Fibroblast of skin of left biceps (primary cell): ENCODE measurements around the gene GRAMD1B.
"Not testable (repeated sequence)": the region's sequence is repeated elsewhere in the genome, so short reads cannot be mapped to it uniquely, and the experiment has no call there.

Experiments used
- DNase-seq, 2 experiments: peaks; one replicate each; pipeline ENCODE4 v3.0.0-alpha.2; 2013; ENCODE audit warnings: low read depth in 2 of 2

Gene GRAMD1B

GRCh38 chr11:123640677-123641494, 210.8 kb downstream of the GRAMD1B start:
- DNase-seq, result no peak

GRCh38 chr11:123641495-123641840, 211.4 kb downstream of the GRAMD1B start:
- DNase-seq, result no peak

GRCh38 chr11:123642435-123642834, 212.4 kb downstream of the GRAMD1B start:
- DNase-seq, result no peak

- no peak for DNase-seq
Observed at GRCh38 chr11:123645286-123645975, 215.4 kb downstream of the GRAMD1B start.

- no peak for DNase-seq
Observed at GRCh38 chr11:123650901-123651300, 220.8 kb downstream of the GRAMD1B start.

- DNase-seq, result no peak
Observed at GRCh38 chr11:123652599-123652998, 222.5 kb downstream of the GRAMD1B start.

- no peak for DNase-seq
Observed at GRCh38 chr11:123653483-123653826, 223.4 kb downstream of the GRAMD1B start.

- no peak for DNase-seq
Observed at GRCh38 chr11:123653827-123654565, 223.9 kb downstream of the GRAMD1B start.

GRCh38 chr11:123654566-123655081, 224.6 kb downstream of the GRAMD1B start, which contains the start of gene SCN3B:
TSS of gene SCN3B (minus strand) at chr11:123654624. CDS start at chr11:123653801, 823 bp downstream.
- peak in 1 of 2 experiments; percentile 9 for DNase-seq

GRCh38 chr11:123659311-123659710, 229.2 kb downstream of the GRAMD1B start:
- no peak for DNase-seq

GRCh38 chr11:123659965-123660364, 229.9 kb downstream of the GRAMD1B start:
- DNase-seq, result not testable (repeated sequence)

GRCh38 chr11:123665306-123665705, 235.2 kb downstream of the GRAMD1B start:
- no peak for DNase-seq

- no peak for DNase-seq
Observed at GRCh38 chr11:123670081-123670480, 240.0 kb downstream of the GRAMD1B start.

- no peak for DNase-seq
Observed at GRCh38 chr11:123671534-123671933, 241.5 kb downstream of the GRAMD1B start.

GRCh38 chr11:123672568-123672967, 242.5 kb downstream of the GRAMD1B start:
- DNase-seq, result no peak

- DNase-seq, result no peak
Observed at GRCh38 chr11:123674297-123674696, 244.2 kb downstream of the GRAMD1B start.
